Adrenal gland (tissue), 5 donors: ENCODE data around the gene RPL22.

Experiments used
- CTCF ChIP-seq, 6 experiments: fragments of 450-650 bp in 4 of 6; fragments of 200-600 bp in 2 of 6; sonication (generic) in 1 of 6; IDR thresholded peaks; 1 replicate in 5 of 6; 2 replicates in 1 of 6; pipeline versions ENCODE4 v1.5.1 to v1.8.0; 2016 to 2021; ENCODE audit warnings: antibody characterized with exemption in 6 of 6, mild to moderate bottlenecking in 2 of 6, moderate library complexity in 1 of 6
- POLR2A ChIP-seq, 2 donors: fragments of 450-650 bp; IDR thresholded peaks; one replicate each; pipeline ENCODE4 v1.6.1; 2017; ENCODE audit warnings: antibody characterized with exemption in 2 of 2, mild to moderate bottlenecking in 2 of 2, moderate library complexity in 1 of 2
- donor health status: DM: no; HTN: no; CAD: no.

GRCh38 chr1:6162341-6162740 lies 37.1 kb downstream of the RPL22 start:
- TF ChIP-seq CTCF (IDR thresholded peaks at IDR 0.05) (no peak), POLR2A (IDR thresholded peaks at IDR 0.05) (no peak)
